Transverse colon (tissue), 4 donors: ENCODE data around the gene SERPINB1. TPM values are rescaled to one million over a fixed set of nuclear protein-coding genes. Genes with fewer than 3 reads are reported as not detected.
"Not testable (repeated sequence)": the region's sequence is repeated elsewhere in the genome, so short reads cannot be mapped to it uniquely, and the experiment has no call there.

Experiments used
- DNase-seq: peaks from one replicate; pipeline ENCODE4 v3.0.0-alpha.2; 2019
- H3K27ac ChIP-seq, 4 donors: fragments of 200-600 bp; sonication (generic); 2 replicates each; pipeline ENCODE4 v1.5.1; 2016 to 2018; ENCODE audit warnings: inconsistent platforms in 4 of 4
- H3K27me3 ChIP-seq: fragments of 200-600 bp; sonication (generic); 2 replicates; pipeline ENCODE4 v1.5.1; 2017; ENCODE audit warnings: inconsistent platforms
- H3K36me3 ChIP-seq, 4 donors: fragments of 200-600 bp; sonication (generic); 2 replicates each; pipeline ENCODE4 v1.5.1; 2017 to 2019; ENCODE audit warnings: inconsistent platforms in 4 of 4
- H3K4me1 ChIP-seq, 4 donors: fragments of 200-600 bp; sonication (generic); 2 replicates each; pipeline ENCODE4 v1.5.1; 2017 to 2020; ENCODE audit warnings: inconsistent platforms in 4 of 4
- H3K4me3 ChIP-seq, 4 donors: fragments of 200-600 bp; sonication (generic); 1 replicate in 1 of 4; 2 replicates in 3 of 4; pipeline versions ENCODE4 v1.5.1 to v1.6.1; 2017 to 2019; ENCODE audit warnings: inconsistent platforms in 4 of 4
- H3K9me3 ChIP-seq, 2 donors: fragments of 200-600 bp; sonication (generic); 2 replicates each; pipeline ENCODE4 v1.5.1; 2017 to 2019; ENCODE audit warnings: inconsistent platforms in 2 of 2
- CTCF ChIP-seq, 5 experiments: fragments of 200-600 bp in 3 of 5; fragments of 450-650 bp in 2 of 5; sonication (generic) in 3 of 5; IDR thresholded peaks; 1 replicate in 2 of 5; 2 replicates in 3 of 5; pipeline ENCODE4 v1.5.1; 2016 to 2017; ENCODE audit warnings: antibody characterized with exemption in 5 of 5, inconsistent platforms in 3 of 5, mild to moderate bottlenecking in 2 of 5, moderate library complexity in 1 of 5
- EP300 ChIP-seq: sonication (generic); formaldehyde crosslinking; IDR thresholded peaks from one replicate; pipeline ENCODE4 v1.6.1; 2017; ENCODE audit warnings: antibody characterized with exemption, low read depth
- POLR2A ChIP-seq: fragments of 450-650 bp; IDR thresholded peaks from one replicate; pipeline ENCODE4 v1.6.1; 2016; ENCODE audit warnings: antibody characterized with exemption, mild to moderate bottlenecking, moderate library complexity
- POLR2AphosphoS5 ChIP-seq, 3 donors: sonication (generic); formaldehyde crosslinking; IDR thresholded peaks; one replicate each; pipeline ENCODE4 v1.6.1; 2016; ENCODE audit warnings: antibody characterized with exemption in 3 of 3
- WGBS, 2 donors: methylation state at CpG; one replicate each; pipeline ENCODE4 v1.1.5; 2018; ENCODE audit warnings: low coverage in 1 of 2; 5-methylcytosine and 5-hydroxymethylcytosine counted together
- in situ Hi-C, 4 donors: fragments of 200-750 bp; cut with MboI; loops; one replicate each; pipeline versions ENCODE4 v1.15.0 to v1.15.1; 2017; ENCODE audit warnings: low sequenced_read_pairs in 3 of 4, low pct_ligation_motif_present in 1 of 4, low pct_unique_long_range_greater_than_20kb in 1 of 4
- intact Hi-C: fragments of 100-400 bp; cut with DNase I; formaldehyde crosslinking; loops from one replicate; pipeline ENCODE4 v1.15.1; 2023; ENCODE audit warnings: low total_unique reads
- total RNA-seq, 4 donors: library from RNA; depleted of rRNA; stranded (reverse); fragments of >200 nt; gene quantifications; one replicate each; pipeline ENCODE4 v1.1.0, GENCODE V29; 2016

Gene SERPINB1
- total RNA-seq, 4 donors from 2014 or later = 22.3 to 140 (median 88.4) TPM

GRCh38 chr6:2861060-2861821, 19.6 kb upstream of the SERPINB1 start:
- no peaks in the 10 kb centered on the region for H3K9me3 ChIP-seq
- 74% methylated on average over 12 of the region's 12 CpGs; no CpG with 5 or more reads in 1 of the 2 donors for WGBS, 2 donors

GRCh38 chr6:2860706-2861059, 19.0 kb upstream of the SERPINB1 start:
- H3K4me3 ChIP-seq, H3K9me3 ChIP-seq, DNase-seq, in situ Hi-C loops, intact Hi-C loops, H3K27ac ChIP-seq, H3K36me3 ChIP-seq, H3K27me3 ChIP-seq: not testable (repeated sequence)
- 88% methylated on average over 1 of the region's 2 CpGs; no CpG with 5 or more reads in 1 of the 2 donors for WGBS, 2 donors
- peaks cover 6 to 30% (median 11%) of the 10 kb centered on the region in 4 donors for H3K4me1 ChIP-seq

More at GRCh38 chr6:2861060-2861821, 19.6 kb upstream of the SERPINB1 start:
- Histone ChIP-seq H3K36me3 (no peaks in the 10 kb centered on the region), H3K4me1 (peaks cover 6 to 33% (median 11%) of the 10 kb centered on the region in 4 donors), H3K4me3 (no peak overlapping the region), H3K27me3 (no peaks in the 10 kb centered on the region), H3K27ac (peak overlapping the region in 2 of 4 donors; percentile 3 to 21)
- in situ Hi-C loops (no loop called here), intact Hi-C loops (no loop called here)
- DNase-seq = no peak
- TF ChIP-seq POLR2AphosphoS5 (IDR thresholded peaks at IDR 0.05) = no peak
- TF ChIP-seq CTCF (IDR thresholded peaks at IDR 0.05) = no peak
- TF ChIP-seq POLR2A = no peak
- no peak for TF ChIP-seq EP300

- H3K36me3 ChIP-seq, H3K9me3 ChIP-seq, H3K4me3 ChIP-seq, DNase-seq, H3K27me3 ChIP-seq, intact Hi-C loops: not testable (repeated sequence)
- Histone ChIP-seq H3K27ac (peak overlapping the region in 3 of 4 donors; percentile 28 to 80 (median 69)), H3K4me1 (peaks cover 6 to 26% (median 13%) of the 10 kb centered on the region in 4 donors)
- 93 to 97% methylated on average over 4 to 30 of the region's 42 CpGs for WGBS, 2 donors
- in situ Hi-C loops = loop anchor here in 2 of 4 donors (10.0 kb wide), 2 partner anchors 45 to 75 kb away; partner anchors contain the start of gene SERPINB9 (in 1 of the 2)
Measured at GRCh38 chr6:2859798-2860705, 18.4 kb upstream of the SERPINB1 start.

- intact Hi-C loops (no loop called here), in situ Hi-C loops (loop anchor here in 2 of 4 donors (10.0 kb wide), 2 partner anchors 46 to 76 kb away; partner anchors contain the start of gene SERPINB9 (in 1 of the 2))
- no peaks in the 10 kb centered on the region for H3K9me3 ChIP-seq
- TF ChIP-seq POLR2A = no peak
- no peak for TF ChIP-seq POLR2AphosphoS5 (IDR thresholded peaks at IDR 0.05)
- no peak for TF ChIP-seq EP300
- H3K4me3 ChIP-seq = no peak overlapping the region
- no peaks in the 10 kb centered on the region for H3K36me3 ChIP-seq
- H3K27ac ChIP-seq = peak overlapping the region; percentile 56 to 80 (median 72)
- no peaks in the 10 kb centered on the region for H3K27me3 ChIP-seq
- 77 to 82% methylated on average over 4 of the region's 4 CpGs for WGBS, 2 donors
- DNase-seq = no peak
- H3K4me1 ChIP-seq = peaks cover 9 to 29% (median 18%) of the 10 kb centered on the region in 4 donors
Measured at GRCh38 chr6:2859185-2859700, 17.6 kb upstream of the SERPINB1 start.

- in situ Hi-C loops = loop anchor here in 2 of 4 donors (10.0 kb wide), 2 partner anchors 47 to 77 kb away; partner anchors contain the start of gene SERPINB9 (in 1 of the 2)
- Histone ChIP-seq H3K9me3 (no peaks in the 10 kb centered on the region), H3K27ac (peak overlapping the region; percentile 56 to 80 (median 72)), H3K36me3 (no peaks in the 10 kb centered on the region), H3K27me3 (no peaks in the 10 kb centered on the region), H3K4me3 (no peak overlapping the region), H3K4me1 (peaks cover 16 to 31% (median 22%) of the 10 kb centered on the region in 4 donors)
- 57 to 58% methylated on average over 6 to 18 of the region's 18 CpGs for WGBS, 2 donors
- no peak for TF ChIP-seq CTCF (IDR thresholded peaks at IDR 0.05)
- TF ChIP-seq EP300 = no peak
- TF ChIP-seq POLR2A = no peak
- peak; percentile 51 for DNase-seq
- intact Hi-C loops = no loop called here
Measured at GRCh38 chr6:2857580-2858337, 16.1 kb upstream of the SERPINB1 start.
